Stimulated activated CD4-positive, alpha-beta T cell treated with anti-CD3 and anti-CD28 coated beads, Interleukin-15, amount 100 ng/mL, for 24 hours (primary cell): ENCODE data around the gene PBX2.
A peak's percentile ranks its signal among the peaks of the same experiment; 100 is the strongest.
"Not testable (repeated sequence)": the region's sequence is repeated elsewhere in the genome, so short reads cannot be mapped to it uniquely, and the experiment has no call there.

Experiments
- DNase-seq: peaks from one replicate; pipeline ENCODE4 v3.0.0-alpha.2; 2020

The PBX2 gene

DNA sequence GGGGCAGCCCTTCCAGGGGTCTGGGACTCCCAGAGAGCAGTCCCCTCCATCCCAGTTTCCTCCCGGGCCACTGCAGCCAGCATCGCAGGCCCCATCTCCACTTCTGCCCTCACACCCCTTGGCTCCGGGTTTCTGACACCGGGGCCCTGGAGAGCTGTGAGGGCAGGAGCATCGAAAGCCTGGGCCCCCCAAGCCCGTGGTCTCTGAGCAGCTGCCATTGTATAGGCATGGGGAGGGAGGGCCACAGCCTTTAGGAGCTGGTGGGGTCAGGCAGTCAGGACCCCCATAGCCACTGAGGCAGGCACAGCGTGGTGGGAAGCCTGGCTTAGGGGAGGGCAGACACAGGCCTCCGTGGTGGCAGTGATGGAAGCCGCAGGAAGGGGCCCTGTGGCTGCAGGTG, 12.2 kb upstream of the PBX2 start:
- no peak for DNase-seq

DNA sequence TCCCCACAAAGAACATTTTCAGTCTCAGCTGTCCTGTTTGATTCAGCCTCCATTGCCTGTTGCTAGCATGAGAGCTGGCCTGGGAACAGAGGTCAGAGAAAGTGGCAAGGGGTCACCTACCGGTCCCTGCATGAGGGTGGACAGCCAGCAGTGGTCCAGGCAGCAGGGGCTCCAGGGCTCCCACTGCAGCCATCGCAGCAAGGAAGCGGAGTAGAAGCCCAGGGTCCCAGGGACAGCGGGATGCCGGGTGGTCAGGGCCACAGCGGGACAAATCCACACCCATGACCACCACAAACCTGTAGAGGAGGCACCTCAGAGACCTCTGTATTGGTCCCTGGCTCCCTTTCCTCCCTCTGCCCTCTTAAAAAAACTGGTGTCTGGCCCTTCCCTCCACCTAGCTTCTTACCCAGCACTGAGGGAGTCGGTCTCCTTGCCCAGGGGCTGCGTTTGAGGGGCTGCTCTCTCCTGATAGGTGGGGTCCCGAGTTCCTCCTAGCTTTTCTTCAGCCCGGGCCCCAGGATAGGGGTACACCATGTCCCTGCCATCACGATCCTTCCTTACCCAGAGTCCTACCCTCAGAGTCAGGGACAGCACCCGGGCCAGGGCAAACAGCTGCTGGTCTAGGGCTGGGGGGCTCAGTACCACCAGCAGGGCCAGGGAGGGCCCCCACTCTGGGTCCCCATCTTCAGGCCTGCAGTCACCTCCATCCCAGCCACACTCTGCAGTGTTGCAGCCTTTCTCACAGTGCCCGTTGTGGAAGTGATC, 10.9 kb upstream of the PBX2 start:
- no peak for DNase-seq

DNA sequence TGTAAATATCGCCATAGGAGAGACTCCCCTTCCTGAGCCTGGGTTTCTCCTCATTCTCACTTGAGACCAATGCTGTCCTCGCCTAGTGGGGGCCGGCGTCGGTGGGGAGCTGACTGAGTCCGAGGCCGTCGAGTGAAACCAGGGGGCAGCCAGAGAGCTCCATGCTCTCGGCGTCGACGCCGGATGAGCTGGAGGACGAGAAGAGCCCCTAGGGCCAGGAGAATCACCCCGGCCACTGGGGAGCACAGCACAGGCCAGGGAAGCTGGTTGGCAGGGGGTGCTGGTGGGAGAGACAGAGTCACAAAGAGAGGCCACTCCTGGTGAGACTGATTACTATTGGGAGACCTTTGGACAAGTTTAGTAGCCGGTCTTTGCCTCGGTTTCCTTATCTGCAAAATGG, 8.9 kb upstream of the PBX2 start:
- no peak for DNase-seq

DNA sequence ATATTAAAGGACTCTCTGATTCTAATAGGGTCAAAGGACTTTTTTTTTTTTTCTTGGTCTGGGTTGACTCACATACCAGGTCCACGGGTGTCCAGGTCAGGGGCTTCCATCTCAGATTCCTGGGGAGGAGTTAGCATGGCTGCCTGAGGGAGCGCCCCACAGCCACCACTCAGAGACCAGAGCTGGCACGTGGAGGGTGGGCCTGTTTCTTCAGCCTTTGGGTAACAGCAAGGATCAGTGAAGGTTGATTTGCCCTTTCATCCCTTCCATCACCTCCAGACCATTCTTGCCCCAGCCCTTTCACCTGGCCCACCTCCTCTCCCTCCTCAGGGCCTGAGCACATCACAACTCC, 8.3 kb upstream of the PBX2 start:
- DNase-seq: no peak

DNA sequence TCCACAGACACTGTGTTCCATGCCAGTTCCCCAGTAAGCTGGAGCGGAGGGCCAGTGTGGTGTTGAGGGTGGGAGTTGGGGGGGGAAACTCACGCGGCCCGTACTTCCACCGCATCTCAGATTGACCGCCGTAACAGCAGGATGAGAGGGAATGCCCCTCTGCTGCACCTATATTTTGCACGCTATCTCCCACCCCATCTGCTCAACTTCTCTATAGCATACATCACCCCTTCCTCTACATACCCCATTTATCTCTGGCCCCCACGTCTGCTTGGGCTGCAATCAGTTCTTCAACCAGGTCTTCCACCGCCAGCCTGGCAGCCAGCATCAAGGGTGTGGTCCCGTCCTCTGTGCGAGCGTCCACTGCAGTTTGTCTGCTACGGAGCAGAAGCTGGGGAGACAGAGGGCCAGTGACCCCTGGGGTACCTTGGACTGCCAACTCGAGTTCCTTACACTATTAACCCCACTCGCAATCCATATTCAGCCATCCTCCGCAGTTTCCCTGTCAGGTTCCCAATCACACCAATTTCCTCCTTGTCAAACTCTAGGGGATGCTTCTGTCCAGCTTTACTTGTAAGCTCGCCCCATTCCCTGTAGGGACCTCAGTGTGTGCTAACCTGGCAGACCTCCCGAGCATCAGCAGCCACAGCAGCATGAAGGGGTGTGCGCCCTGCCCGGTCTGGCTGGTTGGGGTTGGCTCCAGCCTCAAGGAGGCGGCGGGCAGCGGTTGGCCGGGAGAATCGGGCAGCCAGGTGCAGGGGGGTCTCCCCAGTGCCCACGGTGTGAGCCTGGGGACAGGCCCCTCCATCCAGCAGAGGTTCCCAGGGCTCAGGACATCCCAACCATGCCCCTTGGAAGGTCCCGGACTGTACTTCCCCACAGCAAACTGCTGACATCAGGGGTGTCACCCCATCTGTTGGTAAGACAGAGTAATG, 6.9 kb upstream of the PBX2 start:
- no peak for DNase-seq

DNA sequence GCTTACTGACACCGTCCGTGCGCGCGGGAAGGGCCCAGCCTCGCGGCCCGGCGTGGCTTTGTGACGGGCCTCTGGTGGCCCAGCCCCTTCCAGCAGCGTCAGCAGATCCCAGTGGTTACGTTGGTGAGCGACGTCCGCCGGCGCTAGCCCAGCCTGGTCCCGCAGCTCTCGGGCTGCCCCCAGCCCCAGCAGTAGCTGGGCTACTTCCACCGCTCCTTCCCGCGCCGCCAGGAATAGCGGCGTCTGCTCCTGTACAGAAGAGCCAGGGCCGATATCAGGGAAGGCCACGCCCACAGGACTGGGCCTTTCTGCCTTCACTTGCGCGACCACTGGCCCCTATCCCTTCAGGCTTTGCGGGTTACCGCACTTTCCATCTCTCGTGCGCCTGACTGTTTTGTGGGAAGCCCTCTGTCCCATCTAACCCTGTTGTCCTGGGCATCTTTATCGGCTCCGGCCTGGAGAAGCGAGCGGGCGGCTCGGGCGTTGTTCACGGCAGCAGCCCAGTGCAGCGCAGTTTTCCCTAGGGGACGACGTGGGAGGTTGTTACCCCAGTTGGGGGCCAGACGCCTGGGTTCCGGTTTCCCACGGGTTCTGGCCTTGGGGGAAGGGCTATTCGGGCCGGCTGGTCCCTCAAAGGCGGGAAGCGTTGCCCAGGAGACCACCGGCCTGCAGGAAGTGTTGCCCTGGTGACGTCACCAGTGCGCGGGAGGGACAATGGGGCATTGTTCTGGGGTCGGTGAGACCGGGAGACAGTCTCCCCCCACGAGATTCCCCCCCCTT, 6.1 kb upstream of the PBX2 start:
- peak; percentile 84 for DNase-seq

DNA sequence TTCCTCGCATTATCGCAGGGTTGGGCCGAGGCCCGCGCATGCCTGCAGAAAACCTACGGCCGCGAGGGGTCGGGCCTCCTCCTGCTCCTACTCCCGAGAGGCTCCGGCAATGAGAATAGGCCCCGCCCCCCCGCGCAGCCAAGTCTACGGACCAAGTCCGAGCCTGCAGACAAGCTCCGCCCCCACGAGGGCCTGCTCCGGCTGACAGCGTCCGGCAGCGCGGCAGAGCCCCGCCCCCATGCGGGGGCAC, 5.6 kb upstream of the PBX2 start:
- peak; percentile 100 for DNase-seq

DNA sequence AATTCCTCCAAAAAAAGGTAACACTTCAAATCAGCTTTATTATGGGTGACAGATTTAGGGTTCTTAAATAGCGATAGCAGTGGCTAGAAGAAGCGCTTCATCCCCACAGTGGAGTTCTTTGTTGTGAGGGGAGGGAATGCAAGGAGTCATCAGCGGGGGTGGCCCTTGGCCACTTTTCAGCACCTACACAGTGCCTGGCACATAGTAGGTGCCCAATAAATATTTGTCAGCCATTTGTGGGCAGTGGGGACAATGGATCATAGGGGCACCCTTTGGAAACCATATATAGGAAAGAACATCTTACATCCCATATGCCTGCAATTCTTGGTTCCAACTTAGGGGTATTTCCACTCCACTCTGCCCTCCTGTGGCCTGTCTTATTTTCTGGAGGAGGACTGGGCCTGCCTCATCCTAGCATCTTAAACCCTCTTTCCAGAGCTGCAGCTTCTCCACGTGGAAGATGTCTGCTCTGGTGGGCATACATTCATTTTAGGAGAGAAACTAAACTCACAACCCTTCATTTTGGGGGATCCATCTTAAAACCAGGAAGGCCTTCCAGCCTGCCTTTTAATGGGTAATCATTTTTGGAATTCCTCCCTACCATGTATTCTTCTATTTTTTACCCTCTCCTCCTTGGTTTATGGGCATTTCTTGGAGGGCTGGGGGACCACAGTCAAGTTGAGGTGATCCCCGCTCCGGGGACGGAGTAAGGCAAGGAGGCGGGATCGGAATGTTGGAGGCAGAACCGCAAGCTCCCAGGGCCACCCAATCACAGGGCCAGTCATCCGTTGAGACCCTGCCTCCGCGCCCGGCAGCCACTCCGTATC, 5.0 kb upstream of the PBX2 start:
- DNase-seq: peak; percentile 43

DNA sequence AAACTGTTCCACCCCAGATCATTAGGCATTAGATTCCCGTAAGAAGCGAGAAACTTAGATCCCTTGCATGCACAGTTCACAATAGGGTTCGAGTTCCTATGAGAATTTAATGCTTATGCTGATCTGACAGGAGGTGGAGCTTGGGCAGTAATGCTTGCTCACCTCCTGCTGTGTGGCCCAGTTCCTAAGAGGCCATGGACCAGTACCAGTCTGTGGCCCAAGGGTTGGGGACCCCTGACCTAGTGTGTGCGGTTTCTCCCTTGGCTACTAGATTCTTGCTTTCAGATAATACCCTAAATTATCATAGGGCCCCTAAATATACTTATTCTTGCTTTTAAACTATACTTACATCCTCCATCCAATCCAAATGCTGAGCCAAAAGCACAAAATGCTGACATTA, 4.4 kb upstream of the PBX2 start:
- DNase-seq: no peak

DNA sequence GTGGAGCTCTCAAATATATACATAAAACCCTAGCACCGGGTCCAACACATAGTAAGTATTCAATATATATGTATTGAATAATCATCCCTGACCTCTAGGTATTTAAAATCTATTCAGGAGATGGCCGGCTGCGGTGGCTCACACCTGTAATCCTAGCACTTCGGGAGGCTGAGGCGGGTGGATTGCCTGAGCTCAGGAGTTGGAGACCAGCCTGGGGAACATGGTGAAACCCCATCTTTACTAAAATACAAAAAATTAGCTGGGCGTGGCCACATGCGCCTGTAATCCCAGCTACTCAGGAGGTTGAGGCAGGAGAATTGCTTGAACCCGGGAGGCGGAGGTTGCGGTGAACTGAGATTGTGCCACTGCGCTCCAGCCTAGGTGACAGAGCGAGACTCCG, 3.1 kb upstream of the PBX2 start:
- not testable (repeated sequence) for DNase-seq

DNA sequence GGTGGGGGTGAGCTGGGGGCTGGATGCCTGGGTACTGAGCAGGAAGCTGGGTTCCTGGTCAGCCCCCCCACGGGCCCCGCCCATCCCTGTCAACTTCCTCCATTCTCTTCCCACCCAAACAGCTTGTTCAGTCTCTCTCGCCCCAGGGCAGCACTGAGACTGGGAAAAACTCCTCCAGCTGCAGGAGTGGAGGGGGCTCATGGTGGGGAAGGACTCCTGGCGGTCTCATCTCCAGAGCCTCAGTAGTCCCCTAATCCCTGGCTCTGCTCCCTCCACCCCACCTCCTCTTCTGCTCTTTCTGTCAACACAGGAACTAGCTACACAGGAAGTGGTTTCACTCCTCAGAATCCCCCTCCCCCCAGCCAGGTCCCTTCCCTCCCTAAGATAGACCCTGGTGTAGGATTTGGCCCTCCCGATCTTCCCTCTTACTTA, 2.6 kb upstream of the PBX2 start, which contains the start of gene GPSM3:
TSS of gene GPSM3 (minus strand) at position 36 of the 432 bp plus-strand sequence. CDS start 130 bp downstream, outside the sequence.
- peak; percentile 71 for DNase-seq

DNA sequence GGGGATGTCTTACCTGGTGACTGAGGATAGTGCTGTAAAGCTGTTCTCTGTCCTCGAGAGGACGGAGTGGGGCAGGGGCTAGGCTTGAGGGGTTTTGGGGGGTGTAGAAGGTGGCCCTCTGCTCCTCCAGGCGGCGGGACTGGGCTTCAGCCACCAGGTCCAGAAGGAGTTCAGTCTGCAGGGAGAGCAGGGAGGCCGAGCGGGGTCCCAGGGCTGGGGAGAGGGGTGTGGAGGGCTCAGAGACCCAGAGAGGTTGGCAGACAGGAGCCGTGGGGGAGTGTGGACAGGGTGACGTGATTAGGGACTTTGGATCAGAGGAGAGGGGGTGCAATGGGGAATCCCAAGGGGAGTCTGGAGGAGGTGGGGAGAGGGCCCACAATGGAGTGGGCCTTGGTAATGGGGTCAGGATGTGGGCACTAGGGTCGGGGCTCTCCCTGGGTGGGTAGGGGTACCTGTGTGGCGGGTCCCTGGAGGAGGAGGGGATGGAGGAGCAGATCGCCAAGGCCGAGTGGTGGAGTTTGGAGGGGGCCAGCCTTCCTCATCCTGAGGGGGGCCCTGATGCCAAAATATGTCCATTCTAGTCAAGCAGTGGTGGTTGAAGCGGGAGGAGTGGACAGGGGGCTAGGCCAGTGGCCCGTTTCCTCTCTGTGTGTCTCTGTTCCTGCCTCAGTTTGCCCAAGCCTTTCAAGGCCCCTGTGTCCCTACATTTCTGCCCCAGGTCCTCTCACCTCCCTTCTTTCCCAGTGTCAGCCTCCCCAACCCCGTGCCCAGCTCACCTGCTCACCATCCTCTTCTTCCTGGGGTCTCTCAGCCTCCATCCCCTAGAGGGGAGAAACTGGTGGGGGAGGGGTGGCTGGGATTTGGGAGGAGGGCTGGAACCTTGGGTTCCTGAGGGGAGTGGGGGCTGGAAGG, 1.9 kb upstream of the PBX2 start:
- DNase-seq: no peak

DNA sequence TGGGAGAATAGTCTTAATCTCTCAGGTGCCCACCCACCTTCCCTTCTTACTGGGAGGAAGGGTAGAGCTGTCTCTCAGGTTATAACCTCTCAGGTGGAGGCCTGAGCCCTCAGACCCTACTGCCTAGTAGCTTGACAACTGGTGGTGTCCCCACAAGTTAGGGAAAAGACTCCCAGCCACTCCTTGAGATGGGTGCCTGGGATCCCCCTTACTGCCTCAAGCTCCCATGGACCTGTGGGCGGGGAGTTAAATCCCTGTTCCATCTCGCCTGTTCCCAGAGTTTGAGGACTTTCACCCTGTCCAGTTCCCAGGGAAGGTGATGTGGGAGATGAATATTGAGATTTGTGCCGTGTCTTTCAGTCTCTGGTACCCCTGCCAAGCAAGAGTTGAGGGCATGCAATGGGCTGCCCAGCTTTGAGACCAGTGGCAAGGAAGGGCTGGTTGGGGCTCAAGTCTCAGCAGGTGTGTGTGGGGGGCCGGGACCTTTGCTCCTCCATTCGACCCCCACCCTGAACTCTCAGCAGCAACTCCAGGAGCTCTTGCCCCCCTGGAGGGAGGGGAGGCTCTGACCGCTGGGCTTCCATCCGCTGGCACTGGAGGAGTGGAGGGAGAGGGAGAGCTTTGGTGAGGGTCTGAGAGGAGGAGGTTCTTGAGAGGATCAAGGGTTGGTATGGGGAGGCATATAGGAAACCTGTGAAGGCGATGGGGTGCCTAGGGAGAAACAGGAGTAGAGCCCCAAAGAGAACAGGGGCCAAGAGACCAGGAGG, 1.1 kb upstream of the PBX2 start:
- no peak for DNase-seq

DNA sequence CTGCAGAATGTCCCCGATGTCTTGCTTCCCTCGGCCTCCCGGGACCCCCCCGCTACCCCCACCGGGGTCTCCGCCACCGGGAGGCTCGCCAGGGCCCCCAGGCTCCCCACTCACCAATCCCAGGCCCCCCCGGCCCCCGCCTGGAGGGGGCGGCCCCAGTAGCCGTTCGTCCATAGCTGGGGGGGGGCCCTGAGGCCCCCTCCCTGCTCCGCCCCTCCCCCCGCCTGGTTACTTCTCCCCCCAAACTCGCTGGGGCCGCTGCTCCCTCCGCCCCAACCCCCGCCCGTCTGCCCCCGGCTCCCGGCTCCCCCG, 304 bp downstream of the PBX2 start:
- no peak for DNase-seq

DNA sequence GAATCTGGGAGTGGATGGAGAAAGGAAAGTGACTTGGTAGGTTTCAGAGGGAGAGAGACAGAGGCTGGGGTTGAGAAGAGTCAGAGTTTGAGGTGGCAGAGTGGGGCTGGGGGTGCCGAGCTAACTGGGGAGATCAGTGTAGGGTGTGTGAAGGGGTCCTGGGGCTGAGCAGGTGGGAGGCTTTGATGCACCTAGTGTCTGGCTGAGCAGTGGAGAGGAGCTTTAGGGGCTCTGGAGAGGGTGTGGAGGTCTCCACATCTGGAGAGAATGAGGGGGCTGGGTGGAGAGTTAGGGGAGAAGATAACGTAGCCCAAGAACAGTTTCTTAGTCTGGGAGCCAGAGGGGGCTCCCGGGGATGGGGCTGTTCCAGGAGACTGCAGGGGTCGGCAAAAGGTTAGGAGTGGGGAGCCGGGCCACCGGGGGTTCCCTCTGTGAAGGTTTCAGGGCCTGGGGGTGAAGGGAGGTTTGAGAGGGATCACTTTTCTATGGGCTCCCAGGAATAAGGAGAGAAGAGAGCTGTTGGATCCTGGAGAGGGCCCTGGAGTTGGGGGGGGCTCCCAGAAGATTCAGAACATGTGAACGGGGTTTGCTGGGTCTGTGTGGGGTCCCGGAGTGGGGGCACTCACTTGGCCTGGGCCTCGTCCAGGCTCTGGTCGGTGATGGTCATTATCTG, 797 bp downstream of the PBX2 start:
- DNase-seq: no peak

DNA sequence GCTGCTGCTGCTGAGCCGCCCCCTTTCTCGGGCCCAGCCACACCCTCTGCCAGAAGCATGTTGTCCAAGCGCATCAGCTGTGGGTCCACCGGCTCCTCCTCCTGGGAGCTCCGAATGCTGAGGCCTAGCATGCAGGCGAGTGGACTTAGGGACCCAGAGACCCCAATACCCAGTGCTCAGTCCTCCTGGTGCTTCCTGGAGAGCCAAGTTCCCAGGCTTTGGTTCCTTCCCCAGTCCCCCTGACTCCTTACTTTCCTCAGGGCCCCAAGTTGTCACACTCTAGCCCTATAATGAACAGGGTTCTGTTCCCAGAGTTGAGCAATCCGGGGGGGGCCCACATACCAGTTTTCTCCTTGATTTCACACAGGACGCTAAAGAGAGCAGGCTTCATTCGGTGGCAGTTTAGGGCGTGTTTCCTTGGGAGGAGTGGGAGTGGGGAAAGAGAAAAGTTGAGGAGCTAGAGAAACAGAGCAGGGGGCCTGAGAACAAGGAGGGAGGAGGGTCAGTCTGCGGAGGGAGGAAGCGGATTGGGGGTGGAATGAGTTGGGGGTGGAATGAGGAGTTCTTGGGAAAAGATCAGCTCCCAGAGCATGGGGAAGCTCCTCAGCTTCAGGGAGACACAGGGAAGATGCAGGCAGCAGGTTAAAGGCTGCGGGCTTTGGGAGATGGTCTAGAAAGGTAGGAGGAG, 1.5 kb downstream of the PBX2 start:
- DNase-seq: no peak

DNA sequence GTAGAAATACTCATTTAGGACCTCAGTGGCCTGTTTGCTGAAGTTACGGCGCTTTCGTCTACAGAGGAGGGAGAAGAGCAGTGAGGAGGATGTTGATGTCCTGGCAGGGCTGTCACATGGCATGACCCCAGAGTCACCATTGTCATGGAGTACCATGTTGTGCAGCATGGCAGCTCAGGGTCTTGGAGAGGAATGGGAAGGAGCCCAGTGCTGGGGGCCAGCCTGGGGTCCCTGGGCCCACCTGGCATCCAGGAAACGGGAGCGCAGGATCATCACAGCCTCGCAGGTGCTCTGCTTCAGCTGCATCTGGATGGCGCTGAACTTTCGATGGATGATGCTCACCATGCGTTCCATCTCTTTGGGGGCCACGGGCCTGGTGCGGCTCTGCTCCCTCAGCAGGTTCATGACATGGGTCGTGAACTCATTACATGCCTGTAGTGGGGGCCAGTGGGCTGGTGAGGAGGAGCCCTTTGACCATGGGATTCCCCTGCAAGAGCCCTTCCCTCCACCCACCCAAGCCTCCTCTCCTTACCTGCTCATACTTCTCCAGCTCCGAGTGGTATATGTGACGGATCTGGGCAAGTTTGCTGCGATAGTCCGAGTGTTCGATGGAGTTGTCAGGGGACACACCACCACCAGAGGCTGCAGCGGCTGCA, 2.1 kb downstream of the PBX2 start:
- not testable (repeated sequence) for DNase-seq

DNA sequence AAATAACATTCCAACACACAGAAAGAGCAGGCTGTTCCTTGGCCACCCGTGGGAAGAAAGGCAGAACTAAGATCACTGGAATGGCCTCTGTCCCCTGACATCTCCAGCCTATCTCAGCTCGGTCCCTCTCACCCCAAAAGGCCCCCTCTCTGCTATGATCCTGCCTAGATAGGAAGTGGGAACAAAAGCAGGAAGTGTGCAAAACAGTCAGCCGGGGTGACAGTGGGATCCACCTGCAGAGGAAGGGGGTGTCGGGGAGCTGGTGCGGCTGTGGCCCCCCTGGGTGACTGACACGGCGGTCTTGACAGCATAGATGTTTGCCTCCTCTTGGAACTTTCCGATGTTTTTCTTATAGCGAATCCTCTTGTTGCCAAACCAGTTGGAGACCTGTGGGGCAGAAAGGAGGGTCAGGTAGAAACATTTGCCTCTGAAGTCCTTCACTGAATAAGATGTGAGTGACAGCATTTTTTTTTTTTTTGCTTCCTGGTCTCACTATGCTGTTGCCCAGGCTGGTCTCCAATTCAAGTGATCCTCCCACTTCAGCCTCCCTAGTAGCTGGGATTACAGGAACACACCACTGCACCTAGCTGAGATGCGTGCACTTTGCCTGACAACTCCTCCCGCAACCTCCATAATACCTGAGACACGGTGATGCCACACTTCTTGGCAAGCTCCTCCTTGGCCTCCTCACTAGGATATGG, 2.8 kb downstream of the PBX2 start:
- DNase-seq: no peak
